CD4-positive, alpha-beta T cell treated with Interleukin-2 at 100 ng/mL for 4 hours (primary cell): Measurements from ENCODE around the gene PIAS3.

Experiments
- DNase-seq: peaks from one replicate; pipeline ENCODE4 v3.0.0-alpha.2; 2020; ENCODE audit warnings: low spot score

PIAS3 gene

DNA sequence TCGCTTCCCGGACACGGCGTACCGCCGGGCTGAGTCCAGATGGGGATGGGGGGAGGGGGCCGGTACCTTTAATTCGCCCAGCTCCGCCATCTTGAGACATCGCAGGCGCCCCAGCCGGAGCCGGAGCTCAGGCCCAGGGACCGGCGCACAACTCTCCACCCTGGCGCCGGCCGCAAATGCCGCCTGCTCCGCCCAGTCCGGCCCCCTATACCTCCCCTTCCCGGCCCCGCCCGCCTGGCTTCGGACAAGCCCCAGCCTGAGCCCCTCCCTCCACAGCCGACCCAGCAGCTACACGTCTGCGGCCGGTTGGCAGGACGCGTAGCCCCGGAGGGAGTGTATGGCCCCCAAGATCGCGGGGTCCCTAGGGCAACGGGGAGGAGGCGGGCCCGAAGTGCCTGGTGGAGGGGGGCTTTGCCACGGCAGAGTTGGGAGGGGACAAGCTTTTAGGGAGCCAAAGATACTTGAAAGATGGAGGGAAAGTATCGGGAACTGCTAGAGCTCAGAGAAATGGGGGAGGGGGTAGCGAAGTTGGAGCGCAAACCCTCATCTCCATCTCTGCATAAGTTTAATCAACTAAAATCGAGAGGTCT lies at the start of gene PIAS3:
Gene PIAS3, minus strand, starts transcription at position 181 of the 590 bp plus-strand sequence. Its CDS starts 91 bp downstream, at position 90.
- DNase-seq = peak; percentile 82

DNA sequence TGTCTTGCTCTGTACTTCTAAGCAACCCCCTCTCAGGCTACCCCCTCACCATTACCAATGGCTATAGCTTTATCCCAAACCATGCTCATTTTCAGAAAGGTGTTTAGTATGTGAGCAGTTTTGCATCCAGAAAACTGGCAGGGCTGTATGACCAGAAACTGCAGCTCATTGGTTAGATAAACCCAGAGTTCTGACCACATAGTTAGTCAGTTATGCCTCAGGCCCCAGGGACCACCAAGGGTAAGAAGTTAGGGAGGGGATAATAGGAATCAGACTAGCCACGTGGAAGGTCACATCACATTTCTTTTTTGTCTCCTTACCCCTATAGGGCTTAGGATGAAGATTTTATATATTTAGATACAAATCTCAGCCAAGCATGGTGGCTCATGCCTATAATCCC lies 49.8 kb upstream of the PIAS3 start:
- DNase-seq = no peak

DNA sequence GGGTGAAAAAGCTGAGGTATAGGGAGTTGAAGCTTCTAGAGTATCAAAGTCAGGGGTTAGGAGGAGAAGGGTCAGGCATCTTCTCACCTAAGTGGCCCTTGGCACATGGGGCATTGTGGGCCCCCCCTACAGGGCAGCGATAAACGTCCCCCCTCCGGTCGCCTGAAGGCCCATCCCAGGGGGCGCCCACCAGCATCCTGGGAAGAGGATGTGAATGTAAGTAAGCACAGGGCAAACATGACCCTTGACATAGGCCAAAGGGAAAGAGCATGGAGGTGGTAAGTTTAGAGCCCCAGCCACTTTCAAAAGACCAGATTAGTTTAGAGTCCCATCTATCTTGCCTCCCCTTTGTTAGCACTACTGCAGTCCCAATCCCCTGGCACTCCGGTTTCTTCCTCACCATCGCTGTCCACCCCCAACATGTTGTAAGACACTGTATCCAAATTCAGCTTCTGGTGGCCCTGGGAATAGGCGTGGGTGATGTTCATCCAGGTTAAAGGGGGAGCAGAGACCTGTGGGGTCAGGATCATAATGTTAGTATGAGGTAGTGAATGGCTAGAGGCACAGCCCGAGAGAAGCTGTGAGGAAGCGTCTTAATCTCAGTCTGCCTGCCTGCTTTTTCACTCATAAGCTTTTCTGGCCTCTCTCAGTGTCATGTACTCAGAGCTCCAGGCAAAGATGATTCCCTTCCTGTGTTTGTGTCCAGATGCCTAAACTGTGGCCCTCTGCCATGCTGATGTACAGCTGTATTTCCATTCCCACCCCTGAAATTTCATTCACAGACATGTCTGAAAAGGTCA lies 48.3 kb upstream of the PIAS3 start:
- DNase-seq = no peak

DNA sequence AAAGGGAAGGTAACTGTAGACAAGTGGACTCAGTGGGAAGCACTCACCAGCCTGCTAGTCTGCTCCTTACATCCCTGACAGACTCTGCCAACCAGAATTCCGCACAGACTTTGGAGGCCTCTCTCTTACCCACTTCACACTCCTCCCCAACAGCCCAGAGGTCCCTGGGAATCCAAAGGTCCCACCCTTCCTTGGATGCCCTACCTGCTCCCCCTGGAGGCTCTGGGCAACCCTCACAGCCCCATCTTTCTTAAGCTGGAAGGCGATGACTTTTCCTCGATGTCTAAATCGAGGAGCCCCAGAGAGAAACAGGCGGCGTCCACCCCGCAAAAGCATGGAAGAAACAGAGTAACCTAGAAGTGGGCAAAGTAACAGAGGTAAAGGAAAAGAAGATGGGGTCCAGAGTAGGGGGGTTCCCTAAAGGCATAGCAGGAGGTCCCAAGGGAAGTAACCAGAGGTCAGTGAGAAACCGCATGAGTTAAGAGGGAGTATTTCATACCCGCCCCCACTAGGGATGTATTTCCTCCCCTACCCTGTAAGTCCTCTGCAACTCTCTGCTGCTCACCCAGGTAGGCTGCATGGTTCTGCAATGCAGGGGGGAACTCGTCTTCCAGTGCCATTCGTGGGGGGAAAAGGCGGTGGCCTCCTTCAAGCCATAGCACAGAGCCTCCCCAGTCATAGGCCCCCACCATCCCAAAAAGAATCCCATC lies 42.6 kb upstream of the PIAS3 start:
- DNase-seq = no peak

DNA sequence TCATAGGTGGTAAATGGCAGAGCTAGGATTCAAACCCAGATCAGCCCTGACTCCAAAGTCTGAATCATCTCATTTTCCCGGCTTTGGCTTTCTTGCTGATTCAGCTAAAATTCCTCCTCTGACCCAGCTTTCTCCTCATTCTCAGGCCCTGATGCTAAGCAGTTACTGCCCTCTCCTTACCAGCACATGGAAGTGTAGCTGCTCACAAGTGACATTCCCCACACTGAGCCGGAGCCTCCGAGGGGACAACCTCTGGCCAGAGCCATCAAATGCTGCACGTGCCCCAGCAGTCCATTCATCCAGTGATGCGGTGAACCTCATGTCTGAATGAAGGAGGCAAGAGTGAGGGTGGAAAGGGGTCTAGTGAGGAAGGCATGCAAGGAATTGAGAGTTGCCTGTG lies 39.9 kb upstream of the PIAS3 start:
- no peak for DNase-seq

DNA sequence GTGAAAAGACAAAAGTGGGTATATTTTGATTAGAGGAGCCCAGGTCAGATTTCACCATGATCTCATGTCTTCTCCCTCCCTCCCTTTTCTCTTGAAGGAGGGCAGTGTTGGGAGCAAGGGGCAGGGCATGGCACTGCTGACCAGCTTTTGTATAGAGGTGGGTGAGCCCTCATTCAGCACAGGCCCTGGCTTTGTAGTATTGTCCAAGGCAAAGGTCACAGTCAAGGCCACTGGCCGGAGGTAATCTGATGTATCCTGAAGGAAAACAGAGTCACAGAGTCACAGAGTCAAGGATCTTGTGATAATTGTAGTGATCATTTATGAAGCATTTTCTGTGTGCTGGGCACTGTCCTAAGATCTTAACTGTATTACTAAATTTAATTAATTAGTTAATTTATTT lies 39.1 kb upstream of the PIAS3 start:
- DNase-seq = no peak

DNA sequence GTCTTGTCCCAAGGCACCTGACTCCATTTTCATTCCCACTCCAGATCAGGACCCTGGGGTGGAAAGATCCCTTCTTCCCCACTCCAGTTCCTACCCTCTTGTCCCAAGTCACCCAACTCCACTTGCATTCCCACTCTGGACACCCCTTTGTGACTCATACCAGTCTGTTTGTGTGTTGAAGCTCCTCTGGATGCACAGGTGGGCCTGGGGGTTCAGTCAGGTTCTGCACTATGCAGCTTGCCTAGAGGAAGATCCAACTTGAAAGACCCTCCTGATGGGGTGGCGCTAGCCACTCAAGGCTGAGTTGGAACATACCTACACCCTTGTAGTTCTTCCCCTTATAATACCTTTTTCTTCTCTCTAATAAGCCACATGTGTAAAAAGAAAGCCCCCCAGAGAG lies 36.6 kb upstream of the PIAS3 start:
- DNase-seq = no peak

DNA sequence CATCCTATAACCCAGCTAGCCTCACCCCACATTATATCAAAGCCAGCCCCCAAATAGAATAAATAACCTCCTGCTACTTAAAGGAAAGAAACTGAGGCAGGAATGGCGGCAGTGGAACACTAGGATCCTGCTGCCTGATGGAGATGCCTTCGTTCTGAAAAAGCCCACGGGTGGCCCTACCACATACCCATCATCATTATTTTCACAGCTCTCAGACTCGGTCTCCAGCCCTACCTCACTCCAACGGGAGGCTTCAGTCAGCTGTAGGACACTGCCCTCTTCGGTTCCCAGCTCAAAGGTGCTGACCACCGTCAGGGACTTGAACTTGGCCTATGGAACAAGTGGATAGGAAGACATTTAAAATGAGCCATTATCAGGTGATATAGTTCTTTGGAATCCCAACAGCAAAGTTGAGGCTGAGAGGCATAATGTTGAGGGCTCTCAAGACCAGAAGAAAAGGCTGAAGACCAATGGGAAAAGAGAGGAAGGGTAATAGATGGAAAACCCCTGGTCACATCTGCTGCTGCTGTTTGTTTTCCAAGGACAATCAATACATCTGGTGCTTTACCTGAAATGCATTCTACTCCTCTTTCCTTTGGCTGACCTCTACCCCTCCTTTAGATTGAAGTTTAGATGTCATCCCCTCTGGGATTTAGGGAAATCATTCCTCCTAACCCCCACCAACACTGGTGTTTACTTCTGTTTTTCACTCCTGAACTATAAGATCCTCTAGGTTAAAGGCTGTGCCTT lies 34.6 kb upstream of the PIAS3 start:
- no peak for DNase-seq

DNA sequence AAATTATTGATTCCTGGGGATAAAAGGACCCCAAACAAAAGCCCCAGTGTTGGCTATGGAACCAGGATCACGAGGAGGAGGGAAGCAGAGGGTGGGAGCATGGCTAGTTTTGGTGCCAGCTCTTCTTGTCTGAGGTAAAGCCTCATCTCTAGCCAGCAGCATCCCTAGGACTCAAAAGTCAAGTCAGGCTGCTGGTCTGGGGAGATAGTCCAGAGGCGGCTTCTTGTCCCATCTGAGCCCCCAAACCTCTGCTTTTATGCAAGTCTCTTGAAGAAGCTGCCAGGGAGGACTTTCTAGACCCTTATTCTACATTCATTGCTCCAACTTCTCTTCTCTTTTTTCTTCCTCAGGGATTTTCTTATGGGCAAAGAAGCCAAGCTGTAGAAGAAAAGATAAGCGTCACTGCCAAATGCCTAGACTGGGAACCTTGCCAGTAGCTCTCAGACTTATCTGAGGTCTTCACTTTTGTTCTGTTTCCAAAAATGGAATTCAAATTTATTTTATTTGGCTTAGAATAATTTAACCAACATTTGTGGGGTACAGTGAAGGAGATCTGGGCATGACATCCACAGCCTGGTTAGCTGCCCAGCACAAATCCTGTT lies 33.7 kb upstream of the PIAS3 start:
- DNase-seq = no peak

DNA sequence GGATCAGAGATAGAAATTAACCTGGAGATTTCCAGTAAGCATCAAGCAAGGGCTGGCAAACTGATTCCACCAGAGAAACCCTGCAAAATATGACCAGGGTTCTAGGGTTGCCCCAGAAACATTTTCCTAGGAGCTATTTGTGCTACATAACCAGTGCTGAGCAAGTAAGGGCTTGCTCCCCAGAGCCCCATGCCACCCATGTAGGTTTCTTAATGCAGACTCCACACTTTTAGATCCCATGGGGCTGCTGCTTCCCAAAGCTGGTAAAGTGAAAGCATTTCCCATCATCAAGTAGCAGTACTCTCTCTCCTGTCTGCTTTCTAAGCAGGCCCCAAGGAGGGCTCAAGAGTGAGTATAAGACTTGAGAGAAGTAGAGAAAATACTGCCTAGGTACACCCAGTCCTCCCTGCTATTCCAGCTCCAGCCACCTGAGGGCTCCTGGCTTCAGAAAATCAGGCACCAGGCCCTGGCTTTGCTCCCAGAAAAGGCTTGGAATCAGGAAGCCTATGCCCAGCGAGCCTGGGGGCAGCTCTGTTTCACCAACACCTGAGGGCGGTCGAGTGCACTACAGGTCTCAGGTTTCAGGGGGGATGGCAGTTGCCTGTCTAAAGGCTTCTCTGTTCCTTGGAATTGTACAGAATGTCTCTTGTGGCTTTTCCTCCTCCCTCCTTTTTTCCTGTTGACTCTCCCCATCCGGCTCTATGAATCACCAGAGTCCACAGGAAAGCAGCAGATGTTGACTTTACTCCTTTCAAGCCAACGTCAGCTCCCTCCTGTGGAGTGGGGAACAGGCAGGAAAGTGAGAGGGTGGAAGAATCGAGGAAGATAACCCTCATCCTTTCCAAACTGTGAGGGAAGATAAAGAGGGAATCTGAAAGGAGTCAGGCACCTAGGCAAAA lies 33.0 kb upstream of the PIAS3 start:
- peak; percentile 50 for DNase-seq

DNA sequence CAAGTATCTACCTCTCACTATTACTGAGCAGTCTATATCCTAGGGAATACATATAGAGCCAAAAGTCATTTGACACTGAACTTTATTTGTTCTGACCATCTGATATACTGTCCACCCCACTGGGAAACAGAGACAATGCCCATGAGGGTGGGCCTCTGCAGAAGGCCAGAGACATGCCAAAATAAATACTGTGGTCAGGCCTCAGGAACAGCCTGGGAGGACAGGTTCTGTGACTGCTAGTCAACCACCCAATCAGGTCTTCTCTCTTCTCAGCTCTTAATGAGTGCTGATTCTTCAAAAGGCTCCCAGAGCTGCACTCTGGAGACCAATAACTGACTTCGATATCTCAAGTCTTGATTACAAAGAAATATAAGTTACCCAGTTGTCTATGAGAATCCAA lies 32.3 kb upstream of the PIAS3 start:
- no peak for DNase-seq

DNA sequence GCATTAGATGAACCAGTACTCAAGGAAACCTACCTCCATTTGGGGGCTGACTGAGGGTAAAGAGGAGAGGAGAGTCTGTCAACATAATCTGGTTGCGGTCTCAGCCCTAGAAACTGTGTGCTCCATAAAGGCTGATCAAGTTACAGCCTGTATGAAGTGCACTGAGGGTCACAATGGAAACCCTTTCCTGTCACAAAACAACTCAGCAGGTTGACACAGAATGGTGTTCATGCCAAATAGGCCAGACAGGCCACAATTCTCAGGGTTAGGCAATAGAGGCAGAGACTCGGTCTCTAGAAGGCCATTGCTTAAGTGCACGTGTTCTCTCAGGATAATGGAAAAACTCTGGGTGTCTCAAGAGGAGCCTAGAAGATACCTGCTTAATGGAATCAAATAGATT lies 30.8 kb upstream of the PIAS3 start:
- DNase-seq = no peak

DNA sequence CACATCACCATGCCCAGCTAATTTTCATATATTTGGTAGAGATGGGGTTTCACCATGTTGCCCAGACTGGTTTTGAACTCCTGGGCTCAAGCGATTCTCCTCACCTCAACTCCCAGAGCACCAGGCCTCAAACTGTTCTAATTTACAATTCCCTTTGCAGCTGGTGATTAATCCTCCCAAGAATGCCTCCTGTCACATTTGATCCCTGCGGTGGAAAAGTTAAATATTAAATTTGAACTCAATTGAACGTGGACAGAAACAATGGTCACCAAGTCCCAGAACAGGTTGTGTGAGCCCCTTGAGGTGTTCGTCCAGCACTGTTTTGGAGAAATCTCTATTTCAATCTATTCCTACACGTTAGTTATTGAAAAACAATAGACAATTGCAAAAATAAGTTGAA lies 28.8 kb upstream of the PIAS3 start:
- DNase-seq = no peak

DNA sequence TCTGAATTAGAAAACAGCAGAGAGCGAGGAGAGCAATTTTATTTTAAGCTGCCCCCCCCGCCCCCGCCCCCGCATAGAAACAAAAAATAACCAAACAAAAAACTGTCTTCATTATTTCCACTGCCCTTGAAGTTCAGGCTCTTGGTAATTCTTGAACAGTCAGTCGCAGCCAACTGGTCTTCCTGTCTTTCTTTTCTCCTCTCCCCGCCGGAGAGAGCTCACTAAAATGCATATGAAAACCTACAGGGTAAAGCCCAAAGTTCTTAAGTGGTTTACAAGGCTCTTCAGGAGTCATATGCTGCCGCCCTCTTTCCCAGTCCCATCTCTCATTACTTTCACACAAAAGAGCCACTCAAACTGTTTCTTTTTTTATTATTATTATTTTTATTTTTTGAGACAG lies 27.9 kb upstream of the PIAS3 start:
- no peak for DNase-seq

DNA sequence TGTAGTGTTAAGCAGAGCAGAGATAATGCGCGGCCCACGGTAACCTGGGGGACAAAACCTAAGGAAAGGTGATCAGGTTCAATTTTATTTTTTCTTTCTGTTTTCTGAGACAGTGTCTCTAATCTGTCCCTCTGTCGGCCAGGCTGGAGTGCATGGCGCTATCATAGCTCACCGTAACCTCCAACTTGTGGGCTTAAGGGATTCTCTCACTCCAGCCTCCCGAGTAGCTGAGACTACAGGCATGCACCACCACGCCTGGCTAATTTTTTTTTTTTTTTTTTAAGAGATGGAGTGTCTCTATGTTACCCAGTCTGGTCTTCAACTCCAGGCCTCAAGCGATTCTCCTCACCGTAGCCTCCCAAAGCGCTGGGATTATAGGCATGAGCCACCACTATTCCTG lies 27.5 kb upstream of the PIAS3 start:
- DNase-seq = no peak

DNA sequence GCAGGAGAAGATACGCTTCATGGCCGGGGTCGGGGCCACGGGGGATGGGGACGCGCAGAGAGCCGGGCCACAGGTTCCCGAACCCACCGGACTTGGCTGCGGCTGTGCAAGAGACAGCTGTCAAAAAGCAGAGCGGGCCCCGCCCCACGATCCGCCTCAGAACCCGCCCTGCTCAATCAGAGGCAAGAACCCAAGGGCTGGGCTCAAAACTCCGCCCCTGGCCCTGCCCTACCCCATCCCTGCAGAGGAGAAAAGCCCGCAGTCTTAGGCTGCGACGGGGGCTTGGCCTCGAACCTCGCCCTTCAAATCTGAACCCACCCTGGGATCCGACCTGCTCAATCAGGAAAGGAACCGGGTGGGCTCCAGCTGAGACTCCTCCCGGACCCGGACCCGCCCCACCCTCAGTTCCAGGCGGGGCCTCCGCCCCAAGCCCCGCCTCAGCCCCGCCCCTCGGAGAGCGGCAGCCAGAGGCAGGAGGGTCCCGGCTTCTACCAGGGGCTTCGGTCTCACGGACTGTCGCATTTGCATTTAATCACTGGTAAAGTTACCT lies 26.9 kb upstream of the PIAS3 start, which contains the start of gene ANKRD35:
Gene ANKRD35, minus strand, starts transcription at position 129 of the 550 bp plus-strand sequence. Its CDS starts 108 bp downstream, at position 21.
- peak; percentile 79 for DNase-seq

DNA sequence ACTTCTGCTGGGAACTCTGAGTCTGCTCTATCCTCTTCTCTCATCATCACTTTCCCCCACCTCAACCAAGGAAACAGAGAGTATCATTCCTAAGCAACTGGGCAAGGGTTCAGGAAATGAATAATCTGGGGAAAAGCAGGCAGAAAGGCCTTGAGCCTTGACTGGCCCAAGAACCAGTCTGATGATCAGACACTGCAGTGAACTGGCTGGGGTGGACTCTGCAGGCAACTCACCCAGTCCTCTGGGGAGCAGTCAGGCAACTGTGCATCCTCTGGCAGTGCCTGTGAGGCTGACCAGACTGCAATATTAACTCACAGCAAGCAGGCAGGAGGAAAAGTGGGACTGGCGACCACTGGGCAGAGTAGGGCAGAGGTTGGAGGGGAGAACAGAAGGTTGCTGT lies 25.8 kb upstream of the PIAS3 start:
- no peak for DNase-seq

DNA sequence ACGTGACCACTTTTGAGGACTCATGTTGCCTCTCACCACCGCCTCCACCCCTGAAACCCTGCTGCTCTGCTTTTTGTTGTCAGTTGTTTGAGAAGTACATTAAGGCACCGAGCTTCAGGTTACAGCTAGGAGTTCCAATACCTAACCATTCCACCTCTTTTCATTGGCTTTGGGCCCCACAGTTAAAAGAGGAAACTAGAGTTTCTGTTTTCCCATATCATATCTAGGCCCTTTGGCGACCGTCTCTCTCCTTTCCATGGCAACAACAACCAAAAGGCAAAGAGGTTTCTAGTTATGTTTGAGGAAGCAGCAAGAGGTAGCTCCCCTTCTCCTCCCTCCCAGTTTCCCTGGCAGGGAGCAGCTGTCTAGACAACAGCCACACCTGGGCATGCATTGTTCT lies 20.9 kb upstream of the PIAS3 start:
- DNase-seq = no peak

DNA sequence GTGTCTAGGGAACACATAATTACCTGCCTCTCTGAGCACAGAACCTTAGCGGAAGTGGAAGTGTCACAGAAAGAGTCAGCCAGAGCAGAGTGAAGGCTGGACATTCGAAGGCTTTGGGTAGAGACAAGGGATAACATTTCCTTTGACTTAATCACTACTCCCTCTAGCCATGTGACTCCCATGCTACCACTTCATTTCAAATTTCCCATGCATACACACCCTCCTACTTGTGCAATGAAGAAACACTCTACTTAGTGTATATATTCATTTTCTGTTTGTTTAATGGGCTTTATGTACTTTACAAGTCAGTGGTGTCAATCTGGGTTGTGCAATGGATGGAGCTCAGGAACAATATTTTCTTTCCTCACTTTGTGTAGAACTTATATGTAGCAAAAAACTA lies 19.8 kb upstream of the PIAS3 start:
- no peak for DNase-seq

DNA sequence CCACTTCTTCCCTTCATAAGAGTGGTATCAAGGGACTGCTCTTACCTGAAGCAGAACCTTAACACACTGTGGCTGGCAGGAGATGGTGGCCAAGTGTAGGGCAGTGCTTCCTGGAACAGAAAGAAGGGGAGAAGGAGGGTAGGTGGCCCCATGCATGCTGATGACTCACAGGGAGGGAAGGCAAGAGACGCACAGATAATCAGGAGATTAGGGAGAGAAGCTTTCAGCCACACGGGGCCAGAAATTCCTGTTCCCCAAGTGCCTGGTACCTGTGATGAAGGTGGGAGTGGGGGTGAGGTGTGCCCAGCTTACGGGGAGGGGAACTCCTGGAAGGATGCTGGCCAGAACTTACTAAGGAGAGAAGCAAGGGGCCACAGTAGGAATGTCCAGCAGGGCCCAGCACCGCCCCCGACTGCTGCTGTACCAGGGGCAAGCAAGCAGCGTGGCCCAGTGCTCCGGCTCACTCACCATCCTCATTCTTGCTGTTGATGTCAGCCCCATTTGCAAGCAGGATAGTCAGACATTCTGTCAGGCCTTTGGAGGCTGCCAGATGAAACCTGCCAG lies 19.1 kb upstream of the PIAS3 start:
- no peak for DNase-seq
